T1000 (cell line): Measurements from ENCODE around the gene CHRDL1.
"Not testable (repeated sequence)": the region's sequence is repeated elsewhere in the genome, so short reads cannot be mapped to it uniquely, and the experiment has no call there.

ENCODE experiments used
- DNase-seq: peaks from one replicate; lab custom pipeline; 2025; ENCODE audit warnings: mixed read lengths; lab: John Stamatoyannopoulos, UW

Gene CHRDL1

DNA sequence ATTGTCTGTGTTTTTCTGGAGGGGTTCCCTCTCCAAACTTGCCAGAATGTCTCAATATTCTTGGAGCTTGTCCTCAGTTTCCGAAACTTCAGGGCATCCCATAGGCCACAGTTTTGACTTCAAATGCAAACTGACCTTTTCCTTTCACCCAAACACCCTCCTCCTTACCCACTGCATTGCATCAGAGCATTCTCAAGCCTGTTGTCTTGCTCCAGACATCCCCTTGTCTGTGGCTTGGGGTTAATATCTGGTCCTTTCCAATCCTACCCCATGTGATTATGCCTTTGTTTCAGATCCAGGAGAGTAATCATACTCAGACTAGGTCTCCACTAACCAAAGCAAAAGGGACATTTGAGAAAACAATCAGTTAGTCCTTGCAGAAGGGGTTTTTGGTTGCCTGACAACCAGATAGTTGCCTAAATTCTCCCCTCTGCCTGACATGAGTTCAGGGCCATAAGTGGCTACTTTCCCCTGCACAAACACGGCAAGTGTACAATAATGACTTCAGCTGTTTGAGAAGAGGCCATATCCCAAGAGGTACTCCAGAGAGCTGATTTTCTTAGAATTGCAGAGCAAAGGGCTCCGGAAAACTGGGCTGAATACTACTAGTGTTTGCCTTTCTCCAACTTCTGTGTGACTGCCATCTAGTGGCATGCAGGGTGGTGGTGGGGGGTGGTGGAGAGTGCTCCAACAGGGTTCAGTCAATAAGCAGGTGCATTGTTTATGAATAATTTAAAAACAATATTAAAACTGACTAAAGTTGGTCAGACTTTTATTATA lies 130.2 kb downstream of the CHRDL1 start:
- DNase-seq: no peak

DNA sequence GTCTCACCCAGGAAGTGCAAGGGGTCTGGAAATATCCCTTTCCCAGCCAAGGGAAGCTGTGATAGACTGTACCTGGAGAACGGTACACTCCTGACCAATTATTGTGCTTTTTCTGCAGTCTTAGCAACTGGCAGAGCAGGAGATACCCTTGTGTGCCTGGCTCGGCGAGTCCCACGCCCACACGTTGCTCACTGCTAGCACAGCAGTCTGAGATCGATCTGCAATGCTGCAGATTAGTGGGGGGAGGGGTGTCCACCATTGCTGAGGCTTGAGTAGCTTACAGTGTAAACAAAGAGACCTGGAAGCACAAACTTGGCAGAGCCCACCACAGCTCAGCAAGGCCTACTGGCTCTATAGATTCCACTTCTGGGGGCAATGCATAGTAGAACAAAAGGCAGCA lies 138.5 kb downstream of the CHRDL1 start:
- no peak for DNase-seq

DNA sequence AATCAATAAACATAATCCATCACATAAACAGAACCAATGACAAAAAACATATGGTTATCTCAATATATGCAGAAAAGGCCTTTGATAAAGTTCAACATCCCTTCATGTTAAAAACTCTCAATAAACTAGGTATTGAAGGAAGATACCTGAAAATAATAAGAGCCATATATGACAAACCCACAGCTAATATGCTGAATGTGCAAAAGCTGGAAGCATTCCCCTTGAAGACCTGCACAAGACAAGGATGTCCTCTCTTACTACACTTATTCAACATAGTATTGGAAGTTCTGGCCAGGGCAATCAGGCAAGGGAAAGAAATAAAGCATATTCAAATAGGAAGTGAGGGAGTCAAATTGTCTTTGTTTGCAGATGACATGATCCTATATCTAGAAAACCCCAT lies 141.3 kb downstream of the CHRDL1 start:
- not testable (repeated sequence) for DNase-seq

DNA sequence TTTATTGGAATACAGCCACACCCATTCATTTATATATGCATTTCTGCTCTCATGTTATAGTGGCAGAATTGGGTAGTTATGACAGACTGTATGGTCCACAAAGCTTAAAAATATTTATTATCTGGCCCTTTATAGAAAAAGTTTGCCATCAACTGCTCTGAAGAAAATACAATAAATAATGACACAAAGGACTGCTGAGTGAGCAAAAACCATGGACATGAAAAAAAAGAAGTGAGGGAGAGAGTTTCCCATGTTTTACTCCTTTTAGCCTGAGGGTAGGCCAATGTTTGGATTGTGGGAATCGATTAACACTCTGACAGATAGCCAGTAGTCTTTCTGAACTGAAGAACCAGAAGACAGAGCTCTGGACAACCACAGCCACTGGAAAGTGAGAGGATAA lies 149.2 kb downstream of the CHRDL1 start:
- no peak for DNase-seq
